Stimulated activated CD4-positive, alpha-beta T cell treated with anti-CD3 and anti-CD28 coated beads, Interleukin-4, amount 100 ng/mL, for 24 hours (primary cell): ENCODE data around the gene ALPK1.
"Not testable (repeated sequence)": the region's sequence is repeated elsewhere in the genome, so short reads cannot be mapped to it uniquely, and the experiment has no call there.

Experiments used
- DNase-seq: peaks from one replicate; pipeline ENCODE4 v3.0.0-alpha.2; 2020

The ALPK1 gene

DNA sequence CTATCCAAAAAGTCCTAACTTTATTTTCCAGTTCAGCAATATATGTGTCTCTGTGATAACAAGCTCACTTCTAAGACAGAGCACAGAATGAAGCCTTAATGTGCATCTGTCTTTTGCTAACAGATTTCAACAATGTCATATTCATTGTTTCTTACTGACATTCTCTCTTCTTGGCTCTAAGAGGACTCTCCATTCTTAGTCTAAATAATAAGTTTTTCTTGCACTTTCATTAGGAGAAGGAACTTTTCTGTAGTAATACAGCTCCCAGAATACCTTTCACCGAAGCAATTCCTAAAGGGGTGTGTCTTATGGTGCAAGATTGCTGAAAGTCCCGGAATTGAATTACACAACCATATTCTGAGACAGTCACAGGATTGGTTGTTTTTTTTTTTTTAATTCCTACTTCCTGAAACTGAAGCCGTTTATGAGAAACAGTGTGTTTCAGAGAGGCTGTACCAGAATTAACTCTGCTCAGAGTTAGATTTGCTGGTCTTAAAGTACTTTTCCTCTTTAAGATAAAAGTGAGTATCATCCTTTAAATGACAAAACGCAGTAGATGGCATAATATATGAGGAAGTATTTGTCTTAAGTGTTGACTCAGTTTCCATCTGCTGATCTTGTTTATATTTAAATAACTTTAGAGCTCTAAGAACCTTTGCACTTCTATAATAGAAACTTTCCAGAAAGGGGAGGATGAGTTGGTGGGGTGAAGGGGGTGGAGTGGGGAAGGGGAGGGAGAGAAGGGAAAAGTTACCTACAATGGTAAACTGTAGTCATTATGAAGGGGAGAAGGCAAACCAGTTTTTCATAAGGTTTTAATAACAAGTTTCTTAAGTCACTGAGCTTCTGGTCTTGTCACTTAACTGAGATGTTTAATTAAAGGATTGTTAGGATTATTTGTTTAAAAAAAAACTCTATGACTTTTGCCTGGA, at the start of gene ALPK1:
ALPK1 (plus strand) TSS at position 421 of the 932 bp plus-strand sequence.
- no peak for DNase-seq

DNA sequence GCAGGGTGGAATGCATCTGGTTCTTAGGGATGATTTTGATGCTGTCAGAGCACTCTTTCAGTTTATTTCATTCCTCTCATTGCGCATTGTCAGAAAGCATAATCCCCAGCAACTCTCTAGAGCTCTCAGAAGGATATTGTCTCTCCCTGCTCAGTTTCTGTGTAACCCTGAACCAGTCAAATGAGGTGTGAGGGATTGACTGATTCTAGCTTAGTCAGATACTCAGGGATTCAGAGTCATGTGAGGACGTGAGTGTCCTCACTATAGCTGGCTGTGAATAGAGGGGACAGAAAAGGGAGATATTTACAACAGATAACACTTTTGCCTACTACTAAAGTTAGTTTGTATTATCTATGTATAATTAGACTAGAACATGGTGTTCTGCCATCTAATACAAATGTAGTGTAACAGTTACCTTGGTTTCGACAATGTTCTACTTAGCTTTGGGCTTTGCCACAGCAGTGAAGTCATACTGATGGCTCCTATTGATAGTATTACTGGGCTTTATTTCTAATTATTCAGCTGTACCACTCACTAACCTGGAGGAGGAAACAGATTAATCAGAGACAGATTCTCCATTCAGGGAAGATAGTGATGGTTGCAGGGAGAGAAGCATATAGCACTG, 46.0 kb upstream of the ALPK1 start:
- DNase-seq: no peak

DNA sequence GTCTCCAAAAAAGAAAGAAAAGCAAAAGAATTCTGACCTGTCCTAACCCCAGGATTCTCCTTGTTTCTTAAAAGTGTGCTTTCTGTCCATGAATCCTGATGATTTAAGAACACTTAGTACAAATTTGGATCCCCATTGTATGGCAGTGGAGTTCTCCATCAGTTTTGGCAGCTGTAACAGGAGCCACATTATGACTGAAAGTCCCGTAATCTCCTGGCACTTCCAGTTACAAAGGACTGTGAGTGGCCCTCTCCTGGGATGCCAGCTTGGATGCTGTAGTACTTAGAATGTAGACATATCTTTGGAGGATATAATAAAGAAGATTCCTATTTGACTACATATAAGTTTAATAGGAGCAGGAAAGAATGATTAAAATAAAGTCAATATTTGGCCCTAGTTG, 44.9 kb upstream of the ALPK1 start:
- DNase-seq: no peak

- no peak for DNase-seq
These were observed 43.7 kb upstream of the ALPK1 start for GRCh38 chr4:112253382-112254000.

- DNase-seq: no peak
These were observed 40.1 kb upstream of the ALPK1 start for GRCh38 chr4:112257098-112257497.

DNA sequence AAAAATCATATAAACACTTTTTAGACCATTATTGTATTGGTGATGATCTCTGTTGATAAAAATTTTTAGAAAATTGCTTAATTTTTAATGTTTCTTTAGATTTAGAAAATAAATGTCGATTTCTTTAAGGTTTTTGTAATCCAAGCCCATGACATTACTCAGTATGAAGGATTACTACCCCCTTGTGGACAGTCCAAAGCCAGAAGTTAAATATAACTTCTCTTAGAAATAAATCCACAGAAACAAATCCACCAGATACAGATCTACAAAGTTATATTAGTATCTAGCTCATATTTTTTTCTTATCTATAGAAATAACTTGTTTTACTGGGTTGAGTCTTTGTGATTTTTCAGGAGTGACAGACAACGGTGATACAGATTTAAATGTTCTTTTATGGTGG, 30.3 kb upstream of the ALPK1 start:
- DNase-seq: no peak

GRCh38 chr4:112270051-112270450, 27.1 kb upstream of the ALPK1 start:
- DNase-seq: no peak

GRCh38 chr4:112270640-112271421, 26.3 kb upstream of the ALPK1 start:
- DNase-seq: no peak

DNA sequence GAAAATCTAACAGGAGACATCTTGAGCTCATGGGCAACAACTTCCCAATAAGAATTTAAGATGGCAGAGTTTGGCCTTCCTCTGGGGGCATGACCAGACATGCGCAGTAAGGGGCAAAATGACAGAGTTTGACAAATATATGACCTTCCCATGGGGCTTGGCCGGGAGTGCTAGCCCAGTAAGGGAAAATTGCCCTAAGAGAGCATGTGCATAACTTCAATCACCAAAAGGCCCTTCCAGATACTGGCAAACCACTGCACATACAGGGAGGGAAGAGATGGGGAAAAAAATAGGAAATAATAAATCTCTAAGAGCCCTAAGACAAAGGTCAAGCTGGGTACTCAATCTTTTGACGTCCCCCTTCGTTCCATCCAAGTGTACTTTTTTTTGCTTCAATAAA, 24.9 kb upstream of the ALPK1 start:
- DNase-seq: no peak

GRCh38 chr4:112274959-112275358, 22.2 kb upstream of the ALPK1 start:
- DNase-seq: no peak

- no peak for DNase-seq
These were observed 21.1 kb upstream of the ALPK1 start for GRCh38 chr4:112276113-112276512.

DNA sequence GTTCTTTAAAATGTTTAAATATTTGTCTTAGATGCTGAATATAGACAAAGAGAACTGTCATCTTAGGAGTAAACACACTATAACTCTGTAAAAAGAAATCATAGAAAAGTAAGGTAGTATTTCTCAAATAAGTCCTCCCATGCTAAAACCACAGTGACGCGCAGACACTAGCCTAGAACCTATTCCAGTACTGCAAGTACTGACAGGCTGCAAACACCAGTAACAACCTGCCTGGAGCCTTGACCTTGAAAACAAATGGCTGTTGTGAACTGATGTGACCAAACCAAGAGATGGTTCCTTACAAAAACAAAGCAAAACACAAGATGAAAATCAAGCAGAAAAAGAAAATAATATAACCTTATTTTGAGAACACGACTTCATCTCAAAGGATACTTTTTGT, 19.9 kb upstream of the ALPK1 start:
- DNase-seq: no peak

GRCh38 chr4:112277705-112278448, 19.3 kb upstream of the ALPK1 start:
- DNase-seq: no peak

GRCh38 chr4:112279025-112279881, 17.9 kb upstream of the ALPK1 start:
- DNase-seq: no peak

GRCh38 chr4:112279882-112280315, 17.3 kb upstream of the ALPK1 start:
- no peak for DNase-seq

DNA sequence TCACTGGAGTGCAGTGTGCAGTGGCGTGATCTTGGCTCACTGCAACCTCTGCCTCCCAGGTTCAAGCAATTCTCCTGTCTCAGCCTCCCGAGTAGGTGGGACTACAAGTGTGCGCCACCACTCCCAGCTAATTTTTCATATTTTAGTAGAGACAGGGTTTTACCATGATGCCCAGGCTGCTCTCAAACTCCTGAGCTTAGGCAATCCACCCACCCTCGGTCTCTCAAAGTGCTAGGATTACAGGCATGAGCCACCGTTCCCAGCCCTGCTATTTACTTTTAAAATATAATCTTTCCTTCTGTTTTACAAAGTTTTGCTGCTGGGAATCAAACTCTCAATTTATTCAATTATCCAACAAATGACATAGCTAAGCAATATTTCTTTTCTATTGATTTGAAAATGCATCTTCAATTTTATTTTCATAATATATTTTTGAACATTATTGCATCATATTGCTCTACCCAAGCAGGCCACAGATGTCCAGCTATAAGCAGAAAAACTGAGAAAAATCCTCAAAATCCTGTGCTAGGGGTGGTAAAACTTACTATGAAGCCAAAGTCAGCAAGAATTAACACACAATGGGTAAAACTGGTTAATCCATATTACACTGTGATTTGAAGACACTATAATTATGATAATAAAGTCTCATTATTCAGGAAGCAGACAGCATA, 16.6 kb upstream of the ALPK1 start:
- DNase-seq: no peak

DNA sequence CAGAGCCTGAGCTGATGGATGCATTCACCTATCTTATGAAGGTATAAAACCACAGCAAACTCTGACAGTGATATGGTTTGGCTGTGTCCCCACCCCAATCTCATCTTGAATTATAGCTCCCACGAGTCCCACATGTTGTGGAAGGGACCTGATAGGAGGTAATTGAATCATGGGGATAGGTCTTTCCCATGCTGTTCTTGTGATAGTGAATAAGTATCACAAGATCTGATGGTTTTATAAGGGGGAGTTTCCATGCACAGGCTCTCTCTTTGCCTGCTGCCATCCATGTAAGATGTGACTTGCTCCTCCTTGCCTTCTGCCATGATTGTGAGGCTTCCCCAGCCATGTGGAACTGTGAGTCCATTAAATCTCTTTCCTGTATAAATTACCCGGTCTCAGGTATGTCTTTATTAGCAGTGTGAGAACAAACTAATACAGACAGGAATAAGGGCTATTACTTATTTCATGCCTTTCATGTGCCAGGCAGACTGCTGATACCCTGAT, 15.2 kb upstream of the ALPK1 start:
- DNase-seq: not testable (repeated sequence)

- no peak for DNase-seq
These were observed 14.1 kb upstream of the ALPK1 start for GRCh38 chr4:112282860-112283667.

DNA sequence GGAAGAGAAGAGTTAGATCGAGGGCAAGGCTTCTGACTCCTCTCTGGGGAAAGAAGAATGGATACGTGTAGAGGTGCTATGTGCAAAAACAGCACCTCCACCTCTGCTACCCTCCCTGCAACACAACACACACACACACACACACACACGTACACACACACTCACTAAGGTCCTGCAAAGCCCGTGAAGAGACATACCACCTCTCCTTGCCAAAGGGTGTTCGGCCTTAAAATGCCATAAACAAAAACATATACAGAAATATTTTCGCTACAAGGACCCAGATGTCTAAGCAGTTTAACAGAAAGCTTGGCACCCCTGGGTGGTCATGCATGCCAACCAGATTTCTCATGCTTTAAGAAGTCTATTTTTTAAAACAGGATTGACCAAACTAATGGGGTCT, 13.0 kb upstream of the ALPK1 start:
- DNase-seq: no peak
